ENCODE measurements around the gene OSBPL10.

Gene OSBPL10

DNA sequence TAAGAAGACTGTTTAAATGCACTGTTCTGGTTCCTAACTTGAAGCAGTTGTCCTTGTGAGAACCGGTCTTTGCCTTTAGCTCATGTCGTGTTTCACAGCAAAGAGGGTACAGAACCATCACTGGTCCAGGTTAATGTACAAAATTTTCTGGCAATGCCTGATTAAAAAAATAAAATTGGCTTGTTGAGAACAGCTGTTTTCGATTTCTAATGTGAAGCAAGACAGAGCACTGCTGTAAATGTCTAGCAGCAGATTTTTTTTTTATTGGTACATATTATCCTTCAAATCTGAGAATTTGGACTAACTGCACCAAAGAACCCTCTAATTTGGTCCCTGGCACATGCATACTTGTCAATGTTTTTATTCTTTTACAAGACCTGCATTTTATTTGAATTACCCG lies 345.0 kb downstream of the OSBPL10 start:
- DNase-seq: no peak

DNA sequence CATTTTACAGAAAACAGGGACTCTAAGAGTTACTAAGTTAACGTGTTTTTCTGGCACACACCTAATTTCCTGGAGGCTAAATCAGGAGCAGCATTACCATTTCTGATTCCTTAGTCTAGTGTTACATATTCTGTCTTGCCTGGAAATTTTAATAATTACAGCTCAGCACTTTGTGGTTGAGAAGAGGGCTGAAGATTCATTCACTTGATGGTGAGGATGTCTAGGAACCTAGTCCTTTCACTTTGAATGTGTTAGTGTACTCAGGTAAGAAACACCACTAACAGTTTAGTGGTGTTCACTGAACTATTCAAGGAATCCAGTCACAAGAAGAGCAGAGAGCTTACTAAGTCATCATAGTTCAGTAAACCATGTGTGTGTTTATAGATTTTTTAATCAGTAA lies 345.5 kb downstream of the OSBPL10 start:
- no peak for DNase-seq

DNA sequence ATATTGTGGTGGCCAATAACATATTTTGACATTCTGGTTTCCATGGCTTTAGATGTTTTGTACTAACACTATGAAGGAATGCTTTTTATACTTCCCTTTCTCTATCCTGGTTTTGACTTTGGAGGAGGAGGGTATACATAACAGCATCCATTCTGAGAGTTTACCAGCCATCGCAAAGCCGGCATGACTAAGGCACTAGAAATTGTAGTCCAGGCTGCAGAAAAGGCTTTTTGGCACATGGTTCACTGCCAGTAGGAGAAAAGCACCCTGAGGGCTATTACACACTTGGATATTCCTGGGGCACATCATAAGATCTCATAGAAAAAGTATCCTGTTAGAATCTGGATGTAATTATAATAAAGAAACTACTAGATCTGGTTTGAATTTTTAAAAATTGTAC lies 346.6 kb downstream of the OSBPL10 start:
- DNase-seq: no peak

DNA sequence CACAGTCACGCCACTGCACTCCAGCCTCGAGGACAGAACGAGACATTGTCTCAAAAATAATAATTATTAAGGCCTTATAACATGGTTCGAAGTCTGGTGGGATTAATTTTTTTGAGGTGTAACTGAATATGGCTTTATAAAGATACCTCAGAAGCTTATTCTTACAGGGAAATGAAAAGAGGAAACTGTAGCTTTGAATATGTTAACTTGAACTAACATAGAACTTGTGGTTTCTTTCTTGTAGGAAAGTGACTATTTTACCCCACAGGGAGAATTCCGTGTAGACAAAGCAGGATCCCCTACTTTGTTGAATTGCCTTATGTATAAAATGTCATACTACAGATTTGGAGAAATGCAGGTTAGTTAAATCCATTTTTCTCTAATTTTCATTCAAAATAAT lies 352.0 kb downstream of the OSBPL10 start:
- DNase-seq: no peak

DNA sequence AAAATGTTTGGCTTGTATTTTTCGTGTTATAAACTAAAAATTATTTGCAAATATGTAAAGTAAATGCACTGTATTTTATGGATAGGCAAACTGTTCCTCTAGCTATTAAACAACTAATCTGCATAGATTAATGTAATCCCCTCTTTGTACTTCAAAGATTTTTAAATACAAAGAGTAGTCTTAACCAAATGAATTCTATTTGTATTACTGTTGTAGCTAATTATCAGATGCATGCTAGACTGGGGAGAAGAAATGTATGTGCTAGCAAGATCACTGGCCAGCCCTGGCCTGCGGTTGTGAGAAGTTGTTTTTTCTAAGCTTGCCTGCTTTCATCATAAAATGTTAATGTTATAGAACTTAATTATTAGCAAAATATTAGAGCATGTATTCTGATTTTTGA lies 355.7 kb downstream of the OSBPL10 start:
- no peak for DNase-seq

DNA sequence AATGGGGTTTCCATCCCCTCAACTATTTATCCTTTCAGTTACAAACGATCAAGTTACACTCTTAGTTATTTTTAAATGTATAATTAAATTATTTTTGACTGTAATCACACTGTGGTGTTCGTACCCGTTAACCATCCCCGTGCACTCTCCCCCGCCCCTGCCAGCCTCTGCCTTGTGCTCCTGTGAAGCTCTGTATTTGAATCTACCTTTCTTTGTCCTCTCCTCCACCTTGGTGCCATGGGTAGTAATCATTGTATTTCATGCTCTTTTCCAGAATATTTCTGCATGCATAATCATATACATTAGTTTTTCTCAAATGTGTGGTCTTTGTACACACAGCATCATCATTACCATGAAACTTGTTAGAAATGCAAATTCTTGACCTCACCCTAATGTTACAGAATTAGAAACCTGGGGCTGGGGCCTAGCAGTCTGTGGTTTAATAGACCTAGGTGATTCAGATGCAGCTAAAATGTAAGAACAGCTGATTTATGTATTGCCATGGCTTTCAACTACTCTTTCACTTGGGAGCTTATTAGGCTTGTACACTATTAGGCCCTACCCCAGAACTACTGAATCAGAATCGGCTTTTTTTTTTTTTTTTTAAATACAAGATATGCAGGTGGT lies 356.9 kb downstream of the OSBPL10 start:
- no peak for DNase-seq

DNA sequence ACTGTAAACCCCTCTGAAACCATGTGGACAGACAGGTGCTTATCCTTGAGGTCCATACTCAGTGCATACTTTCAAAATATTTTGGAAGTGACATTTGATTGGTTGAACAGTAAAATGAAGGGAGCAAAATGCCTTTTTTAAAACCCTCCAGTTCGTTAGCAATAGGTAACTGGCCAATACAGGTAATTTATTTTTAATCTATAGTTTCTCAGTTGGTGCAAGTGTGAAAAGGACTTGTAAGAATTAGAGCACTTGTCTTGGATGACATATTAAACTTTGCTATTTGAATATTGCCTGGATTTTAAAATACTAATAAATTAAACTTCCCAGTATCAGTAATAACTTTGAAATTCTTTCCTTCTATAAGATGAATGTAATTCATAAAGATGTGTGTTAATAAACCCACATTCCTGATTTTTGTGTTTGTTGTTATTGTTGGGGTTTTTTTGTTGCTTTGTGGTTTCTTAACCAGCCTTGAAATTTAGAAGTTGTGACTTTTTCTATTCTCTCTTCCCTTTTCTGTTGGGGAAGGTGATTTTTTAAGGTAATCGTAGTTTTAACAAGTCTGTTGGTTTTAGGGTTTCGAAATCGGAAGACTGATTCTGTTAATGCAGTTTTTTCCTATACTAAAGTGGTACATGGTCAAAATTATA lies 358.3 kb downstream of the OSBPL10 start:
- DNase-seq: no peak

DNA sequence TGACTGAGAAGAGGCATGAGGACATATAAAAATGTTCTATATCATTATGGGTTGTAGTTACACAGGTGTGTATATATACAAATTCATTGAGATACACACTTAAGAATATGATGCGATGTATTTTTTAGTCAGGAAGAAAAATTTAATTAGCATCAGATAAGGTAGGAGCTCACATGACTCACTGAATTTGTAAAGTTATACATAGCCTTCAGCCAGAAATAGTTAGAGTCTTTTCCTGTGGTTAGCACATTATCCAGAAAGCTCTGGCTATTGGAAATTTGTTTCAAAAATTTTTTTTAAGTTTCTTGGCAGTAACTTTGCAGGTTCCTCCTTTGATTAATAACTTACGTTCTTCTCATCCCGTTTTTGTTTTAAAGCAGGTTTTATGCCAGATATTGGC lies 359.7 kb downstream of the OSBPL10 start:
- no peak for DNase-seq

DNA sequence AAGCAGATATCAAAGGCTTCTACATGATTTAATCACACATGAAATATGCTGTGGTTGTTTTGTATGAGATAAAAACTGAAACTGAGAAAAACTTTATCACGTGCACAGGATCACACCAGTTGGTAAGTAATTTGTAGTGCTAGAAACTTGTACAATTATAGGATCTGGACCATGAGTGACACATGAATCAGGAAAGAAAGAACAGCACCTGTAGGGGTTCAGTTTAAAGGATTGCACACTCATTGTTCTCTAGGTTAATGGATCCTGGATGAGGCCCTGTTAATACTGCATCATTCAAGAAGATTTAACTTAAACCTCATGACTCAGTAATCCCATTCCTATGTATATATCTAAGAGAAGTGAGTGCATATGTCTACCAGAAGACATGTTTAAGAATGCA lies 360.4 kb downstream of the OSBPL10 start:
- DNase-seq: no peak

DNA sequence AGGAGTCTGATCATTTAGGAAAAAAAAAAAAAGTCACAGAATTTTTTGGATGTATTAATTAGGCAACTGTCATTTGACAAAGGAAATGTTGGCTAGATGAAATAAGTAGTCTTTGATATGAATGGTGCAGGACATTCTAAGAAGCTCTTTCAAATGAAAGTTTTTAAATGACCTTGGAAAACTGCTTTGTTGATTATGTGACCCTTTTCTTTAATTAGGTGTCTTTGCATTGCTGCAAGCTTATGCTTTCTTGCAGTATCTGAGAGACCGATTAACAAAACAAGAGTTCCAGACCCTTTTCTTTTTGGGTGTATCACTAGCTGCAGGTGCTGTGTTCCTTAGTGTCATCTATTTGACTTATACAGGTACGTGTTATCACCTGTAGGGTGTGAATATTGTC lies 364.4 kb downstream of the OSBPL10 start:
- no peak for DNase-seq

DNA sequence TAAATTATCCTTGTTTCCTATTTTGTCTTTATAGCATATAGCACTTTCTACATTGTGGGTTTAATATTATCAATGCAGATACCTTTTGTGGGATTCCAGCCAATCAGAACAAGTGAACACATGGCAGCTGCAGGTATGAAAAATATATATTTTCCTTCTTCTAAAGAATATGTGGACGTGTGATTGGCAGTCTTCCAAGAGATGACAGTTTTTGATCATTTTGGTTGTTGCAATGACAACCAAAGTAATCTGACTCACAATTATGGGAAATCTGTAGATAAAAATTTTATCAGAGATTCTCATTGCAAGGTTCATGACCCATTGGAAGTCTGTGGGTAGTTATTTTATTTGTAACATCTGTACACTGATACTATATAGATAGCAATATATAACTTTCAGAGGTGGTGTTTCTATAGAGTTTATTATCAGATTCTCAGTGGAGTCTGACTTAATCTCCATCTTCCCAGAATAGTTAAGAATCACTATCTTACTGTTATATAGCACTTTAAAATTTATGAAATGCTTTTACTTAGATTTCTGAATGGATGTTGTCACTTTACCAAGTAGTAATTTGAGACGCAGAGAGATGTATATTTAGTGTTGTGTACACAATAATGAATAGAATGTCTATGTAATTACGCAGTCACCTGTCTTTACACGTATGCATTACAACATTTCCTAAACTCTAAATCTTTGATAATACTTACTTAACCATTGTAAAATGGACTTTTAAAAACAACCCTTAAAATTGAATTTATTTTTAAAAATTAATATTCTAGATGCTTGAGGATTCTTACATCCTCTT lies 365.8 kb downstream of the OSBPL10 start:
- DNase-seq: peak in 1 of 2 experiments; percentile 9

DNA sequence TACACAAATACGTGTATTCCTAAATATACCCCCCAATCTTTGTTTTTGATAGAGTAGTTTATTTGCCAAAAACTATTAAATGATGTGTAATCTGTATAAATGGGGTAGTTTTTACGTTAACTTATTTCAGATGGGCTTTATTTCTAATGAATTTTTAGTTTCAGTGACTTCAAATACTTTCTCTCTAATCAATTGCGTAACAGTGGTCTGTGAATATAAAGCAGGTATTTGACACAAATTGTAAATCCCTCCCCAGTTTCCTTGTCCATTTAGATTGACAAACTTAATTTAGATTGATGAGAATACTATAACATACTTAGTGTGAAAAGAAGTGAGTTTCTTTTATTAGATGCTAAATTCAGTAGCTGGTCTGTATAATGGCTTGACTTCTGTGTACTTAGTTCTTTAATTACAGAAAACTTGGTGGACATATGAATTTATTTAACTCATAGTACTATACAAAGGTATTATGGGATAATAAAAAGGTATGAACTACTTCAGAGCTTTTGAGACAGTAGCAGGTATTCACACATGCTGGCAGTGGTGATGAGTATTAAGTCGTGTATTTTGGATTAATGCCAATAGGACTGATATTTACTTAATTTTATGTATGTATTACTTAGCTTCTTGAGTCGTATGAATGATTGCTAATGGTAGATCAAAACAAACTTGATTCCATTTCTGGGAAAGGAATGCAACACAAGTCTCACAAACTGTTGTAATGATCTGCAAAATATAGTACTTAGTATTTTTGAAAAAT lies 366.7 kb downstream of the OSBPL10 start:
- no peak for DNase-seq

DNA sequence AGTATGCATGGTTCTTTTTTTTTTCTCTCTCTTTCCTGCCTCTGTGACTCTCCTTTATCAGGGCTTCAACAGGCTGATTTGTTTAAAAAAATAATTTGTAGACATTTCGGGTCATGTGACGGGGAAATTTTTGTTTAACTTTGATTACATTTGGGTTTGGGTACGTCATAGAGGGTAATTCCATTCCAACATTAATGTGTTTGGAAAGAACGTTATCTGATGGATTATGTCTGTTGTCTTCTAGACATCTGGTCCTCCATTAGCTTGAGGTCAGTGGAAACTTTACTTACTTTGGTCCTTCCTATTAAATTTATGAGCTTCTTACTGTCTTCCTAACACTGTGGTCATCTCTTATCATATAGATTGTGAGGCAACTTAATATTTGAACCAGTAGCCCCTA lies 367.4 kb downstream of the OSBPL10 start:
- DNase-seq: no peak

DNA sequence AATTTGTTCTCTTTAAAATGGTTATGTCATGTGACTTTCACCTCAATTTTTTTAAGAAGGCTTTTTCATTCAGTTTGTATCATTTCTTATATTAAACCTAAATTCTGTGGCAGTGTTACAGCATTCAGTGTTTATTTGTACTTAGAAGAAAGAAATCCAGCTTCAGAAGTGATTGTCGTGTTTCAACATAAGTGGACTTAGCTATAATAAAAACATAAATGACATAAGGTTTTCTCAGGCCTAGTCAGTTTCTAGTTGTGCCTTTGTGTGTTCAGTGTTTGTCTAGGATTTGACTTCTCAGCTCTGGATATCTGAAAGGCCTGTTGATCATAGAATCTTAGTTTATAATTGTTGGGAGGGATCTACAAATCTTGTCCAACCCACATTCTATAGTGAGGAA lies 367.9 kb downstream of the OSBPL10 start:
- no peak for DNase-seq

All from SHP77 (cell line).